Stimulated activated naive CD4-positive, alpha-beta T cell (primary cell): ENCODE data around the gene BLTP3B.

ENCODE experiments used
- DNase-seq, 6 experiments: peaks; one replicate each; lab custom pipeline; 2025; lab: John Stamatoyannopoulos, UW

Gene BLTP3B

GRCh38 chr12:100159391-100160104 is 16.9 kb upstream of the BLTP3B start:
- no peak for DNase-seq

- no peak for DNase-seq
Observed at GRCh38 chr12:100158535-100158934, 15.9 kb upstream of the BLTP3B start.

GRCh38 chr12:100157427-100157821 is 14.8 kb upstream of the BLTP3B start:
- DNase-seq: no peak

GRCh38 chr12:100156731-100157426 is 14.2 kb upstream of the BLTP3B start:
- DNase-seq: no peak

GRCh38 chr12:100154474-100155247 is 12.0 kb upstream of the BLTP3B start:
- peak in 5 of 6 experiments; percentile 16 to 69 (median 54) for DNase-seq

GRCh38 chr12:100153131-100153530 is 10.5 kb upstream of the BLTP3B start:
- no peak for DNase-seq

- DNase-seq: no peak
Observed at GRCh38 chr12:100151769-100152168, 9.1 kb upstream of the BLTP3B start.

- no peak for DNase-seq
Observed at GRCh38 chr12:100146252-100146651, 3.6 kb upstream of the BLTP3B start.

GRCh38 chr12:100145643-100146042 is 3.0 kb upstream of the BLTP3B start:
- no peak for DNase-seq

- DNase-seq: peak in 5 of 6 experiments; percentile 34 to 63 (median 47)
Observed at GRCh38 chr12:100141998-100142850, 450 bp downstream of the BLTP3B start.

- DNase-seq: no peak
Observed at GRCh38 chr12:100141666-100141997, 1.0 kb downstream of the BLTP3B start.

GRCh38 chr12:100138803-100139098 is 3.9 kb downstream of the BLTP3B start:
- no peak for DNase-seq

- DNase-seq: peak in 1 of 6 experiments; percentile 2
Observed at GRCh38 chr12:100138048-100138802, 4.4 kb downstream of the BLTP3B start.

GRCh38 chr12:100133200-100133599 is 9.5 kb downstream of the BLTP3B start:
- no peak for DNase-seq

- DNase-seq: no peak
Observed at GRCh38 chr12:100128512-100128908, 14.2 kb downstream of the BLTP3B start.

- DNase-seq: no peak
Observed at GRCh38 chr12:100127766-100128511, 14.7 kb downstream of the BLTP3B start.

GRCh38 chr12:100123316-100124095 is 19.2 kb downstream of the BLTP3B start:
- no peak for DNase-seq

- DNase-seq: no peak
Observed at GRCh38 chr12:100120355-100120754, 22.3 kb downstream of the BLTP3B start.

- no peak for DNase-seq
Observed at GRCh38 chr12:100115291-100115690, 27.4 kb downstream of the BLTP3B start.

- DNase-seq: no peak
Observed at GRCh38 chr12:100114574-100114973, 28.1 kb downstream of the BLTP3B start.
